Panc1 (cell line): ENCODE measurements around the gene IGBP1. TPM values are rescaled to one million over a fixed set of nuclear protein-coding genes. Genes with fewer than 3 reads are reported as not detected.

Experiments
- ATAC-seq: fragments of 200-7000 bp; cut with Tn5 transposase; 2 replicates; pipeline ENCODE4 v1.9.1; 2020; ENCODE audit warnings: mild to moderate bottlenecking, moderate library complexity
- BruUV-seq: library from RNA; stranded (reverse); fragments of 400-500 nt; replicated peaks from 2 replicates; lab custom pipeline; 2021; lab: Mats Ljungman, UMichigan
- CTCF ChIA-PET: fragments of 300-600 bp; sonication (Branson Sonifier 250); formaldehyde crosslinking; loops from one replicate; lab custom pipeline; 2022; ENCODE audit warnings: antibody characterized with exemption; lab: Charles Lee
- POLR2A ChIA-PET: fragments of 300-600 bp; sonication (Branson Sonifier 250); formaldehyde crosslinking; loops from one replicate; lab custom pipeline; 2022; ENCODE audit warnings: antibody characterized with exemption; lab: Charles Lee
- DNase-seq: peaks from one replicate; pipeline ENCODE4 v3.0.0-alpha.2; 2010; ENCODE audit warnings: low read depth, low spot score
- H3K27ac ChIP-seq: 2 replicates; pipeline ENCODE4 v1.5.1; 2011; ENCODE audit warnings: mild to moderate bottlenecking, low read length, inconsistent platforms
- H3K27me3 ChIP-seq: fragments of 200-500 bp; sonication (Bioruptor generic); 2 replicates; pipeline ENCODE4 v1.6.0; 2014; ENCODE audit warnings: low read length, inconsistent platforms; ENCODE audit not compliant: control insufficient read depth, insufficient read depth
- H3K36me3 ChIP-seq: fragments of 200-500 bp; sonication (Bioruptor generic); 2 replicates; pipeline ENCODE4 v1.5.1; 2014; ENCODE audit warnings: inconsistent platforms, mild to moderate bottlenecking, low read length, moderate library complexity; ENCODE audit not compliant: control insufficient read depth, insufficient read depth
- H3K4me1 ChIP-seq: 2 replicates; pipeline ENCODE4 v1.5.1; 2011; ENCODE audit warnings: inconsistent platforms, mild to moderate bottlenecking, low read length, moderate library complexity; ENCODE audit not compliant: control insufficient read depth, insufficient read depth
- H3K4me3 ChIP-seq, 2 experiments: 2 replicates each; pipeline ENCODE4 v1.5.1; 2011 to 2012; ENCODE audit warnings: low read depth in 2 of 2, low read length in 2 of 2, mild to moderate bottlenecking in 2 of 2, inconsistent platforms in 1 of 2, moderate library complexity in 1 of 2
- H3K9me3 ChIP-seq: fragments of 200-500 bp; sonication (Bioruptor generic); 2 replicates; pipeline ENCODE4 v1.5.1; 2014; ENCODE audit warnings: low read depth, mild to moderate bottlenecking, inconsistent platforms, low read length, moderate library complexity; ENCODE audit not compliant: control insufficient read depth, insufficient read depth
- POLR2AphosphoS5 ChIP-seq: IDR thresholded peaks from 2 replicates; pipeline ENCODE4 v1.6.1; 2012; ENCODE audit warnings: mild to moderate bottlenecking, low read depth, low read length, moderate library complexity
- SIN3A ChIP-seq: IDR thresholded peaks from 2 replicates; pipeline ENCODE4 v1.6.1; 2012; ENCODE audit warnings: low read depth, mild to moderate bottlenecking, low read length, moderate library complexity, borderline replicate concordance; ENCODE audit not compliant: insufficient read depth
- TCF7L2 ChIP-seq: IDR thresholded peaks from 2 replicates; pipeline ENCODE4 v1.6.1; 2011; ENCODE audit warnings: mild to moderate bottlenecking, low read depth, low read length, inconsistent platforms
- in situ Hi-C: cut with HindIII; loops from 2 replicates; pipeline ENCODE4 v1.10.0; 2016; ENCODE audit warnings: low sequenced_read_pairs, low pct_unique_long_range_greater_than_20kb
- intact Hi-C: fragments of 100-400 bp; cut with micrococcal nuclease; formaldehyde crosslinking; loops from one replicate; pipeline ENCODE4 v1.10.0; 2022; ENCODE audit not compliant: unreplicated experiment
- total RNA-seq: library from RNA; stranded (reverse); gene quantifications from one replicate; pipeline ENCODE4 v1.2.1, GENCODE V29; 2021; ENCODE audit not compliant: unreplicated experiment
- TF ChIP-seq, protein P1 (sequence below): fragments of 450-650 bp; IDR thresholded peaks from 2 replicates; pipeline ENCODE4 v1.5.1; 2017; ENCODE audit warnings: mild to moderate bottlenecking
- TF ChIP-seq, protein P2 (sequence below), 2 experiments: IDR thresholded peaks; 2 replicates each; pipeline ENCODE4 v1.6.1; 2011 to 2012; ENCODE audit warnings: low read depth in 2 of 2, control low read depth in 1 of 2, low read length in 1 of 2, mild to moderate bottlenecking in 1 of 2, moderate library complexity in 1 of 2; ENCODE audit not compliant: insufficient read depth in 1 of 2

Gene IGBP1
- total RNA-seq, 1 experiment from 2014 or later, result 36.9 TPM

DNA sequence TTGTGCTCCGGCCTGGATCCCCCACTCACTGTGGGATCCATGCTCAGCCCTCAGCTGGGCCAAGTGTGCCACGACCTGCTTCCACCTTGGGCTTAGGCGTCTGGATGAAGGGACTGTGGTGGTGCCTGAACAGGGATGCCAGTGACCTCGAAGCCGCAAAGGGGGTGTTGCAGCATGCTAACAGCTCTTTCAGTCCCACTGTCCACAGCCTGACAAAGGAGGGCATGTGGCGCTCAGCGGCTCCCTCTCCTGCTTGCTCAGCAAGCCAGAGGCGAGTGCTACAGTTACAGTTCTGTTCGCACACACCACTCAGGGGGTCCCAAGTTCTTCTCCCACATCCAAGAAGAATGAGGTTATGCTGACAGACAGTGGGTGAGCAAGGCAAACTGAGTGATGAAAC is 5.2 kb upstream of the IGBP1 start:
- Histone ChIP-seq H3K4me1 (peaks cover 3% of the 10 kb centered on the region; the same call in 1 of the 2 replicates), H3K27ac (no peak overlapping the region), H3K9me3 (no peaks in the 10 kb centered on the region), H3K4me3 (no peak overlapping the region), H3K36me3 (no peaks in the 10 kb centered on the region), H3K27me3 (no peaks in the 10 kb centered on the region)
- ChIA-PET POLR2A (no interaction called here), CTCF (no interaction called here)
- in situ Hi-C loops, result no loop called here
- no peak for DNase-seq
- TF ChIP-seq SIN3A (no peak), TCF7L2 (no peak), POLR2AphosphoS5 (no peak)
- TF ChIP-seq, protein P1, sequence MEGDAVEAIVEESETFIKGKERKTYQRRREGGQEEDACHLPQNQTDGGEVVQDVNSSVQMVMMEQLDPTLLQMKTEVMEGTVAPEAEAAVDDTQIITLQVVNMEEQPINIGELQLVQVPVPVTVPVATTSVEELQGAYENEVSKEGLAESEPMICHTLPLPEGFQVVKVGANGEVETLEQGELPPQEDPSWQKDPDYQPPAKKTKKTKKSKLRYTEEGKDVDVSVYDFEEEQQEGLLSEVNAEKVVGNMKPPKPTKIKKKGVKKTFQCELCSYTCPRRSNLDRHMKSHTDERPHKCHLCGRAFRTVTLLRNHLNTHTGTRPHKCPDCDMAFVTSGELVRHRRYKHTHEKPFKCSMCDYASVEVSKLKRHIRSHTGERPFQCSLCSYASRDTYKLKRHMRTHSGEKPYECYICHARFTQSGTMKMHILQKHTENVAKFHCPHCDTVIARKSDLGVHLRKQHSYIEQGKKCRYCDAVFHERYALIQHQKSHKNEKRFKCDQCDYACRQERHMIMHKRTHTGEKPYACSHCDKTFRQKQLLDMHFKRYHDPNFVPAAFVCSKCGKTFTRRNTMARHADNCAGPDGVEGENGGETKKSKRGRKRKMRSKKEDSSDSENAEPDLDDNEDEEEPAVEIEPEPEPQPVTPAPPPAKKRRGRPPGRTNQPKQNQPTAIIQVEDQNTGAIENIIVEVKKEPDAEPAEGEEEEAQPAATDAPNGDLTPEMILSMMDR, result no peak
- TF ChIP-seq, protein P2, sequence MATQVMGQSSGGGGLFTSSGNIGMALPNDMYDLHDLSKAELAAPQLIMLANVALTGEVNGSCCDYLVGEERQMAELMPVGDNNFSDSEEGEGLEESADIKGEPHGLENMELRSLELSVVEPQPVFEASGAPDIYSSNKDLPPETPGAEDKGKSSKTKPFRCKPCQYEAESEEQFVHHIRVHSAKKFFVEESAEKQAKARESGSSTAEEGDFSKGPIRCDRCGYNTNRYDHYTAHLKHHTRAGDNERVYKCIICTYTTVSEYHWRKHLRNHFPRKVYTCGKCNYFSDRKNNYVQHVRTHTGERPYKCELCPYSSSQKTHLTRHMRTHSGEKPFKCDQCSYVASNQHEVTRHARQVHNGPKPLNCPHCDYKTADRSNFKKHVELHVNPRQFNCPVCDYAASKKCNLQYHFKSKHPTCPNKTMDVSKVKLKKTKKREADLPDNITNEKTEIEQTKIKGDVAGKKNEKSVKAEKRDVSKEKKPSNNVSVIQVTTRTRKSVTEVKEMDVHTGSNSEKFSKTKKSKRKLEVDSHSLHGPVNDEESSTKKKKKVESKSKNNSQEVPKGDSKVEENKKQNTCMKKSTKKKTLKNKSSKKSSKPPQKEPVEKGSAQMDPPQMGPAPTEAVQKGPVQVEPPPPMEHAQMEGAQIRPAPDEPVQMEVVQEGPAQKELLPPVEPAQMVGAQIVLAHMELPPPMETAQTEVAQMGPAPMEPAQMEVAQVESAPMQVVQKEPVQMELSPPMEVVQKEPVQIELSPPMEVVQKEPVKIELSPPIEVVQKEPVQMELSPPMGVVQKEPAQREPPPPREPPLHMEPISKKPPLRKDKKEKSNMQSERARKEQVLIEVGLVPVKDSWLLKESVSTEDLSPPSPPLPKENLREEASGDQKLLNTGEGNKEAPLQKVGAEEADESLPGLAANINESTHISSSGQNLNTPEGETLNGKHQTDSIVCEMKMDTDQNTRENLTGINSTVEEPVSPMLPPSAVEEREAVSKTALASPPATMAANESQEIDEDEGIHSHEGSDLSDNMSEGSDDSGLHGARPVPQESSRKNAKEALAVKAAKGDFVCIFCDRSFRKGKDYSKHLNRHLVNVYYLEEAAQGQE (IDR thresholded peaks at IDR 0.05; ENCODE audit: insufficient read depth in 1 of 2, low read depth in 2 of 2, low read length in 1 of 2), result no peak
- intact Hi-C loops, result no loop called here
- BruUV-seq, result no TSS peak
- no peak for ATAC-seq

DNA sequence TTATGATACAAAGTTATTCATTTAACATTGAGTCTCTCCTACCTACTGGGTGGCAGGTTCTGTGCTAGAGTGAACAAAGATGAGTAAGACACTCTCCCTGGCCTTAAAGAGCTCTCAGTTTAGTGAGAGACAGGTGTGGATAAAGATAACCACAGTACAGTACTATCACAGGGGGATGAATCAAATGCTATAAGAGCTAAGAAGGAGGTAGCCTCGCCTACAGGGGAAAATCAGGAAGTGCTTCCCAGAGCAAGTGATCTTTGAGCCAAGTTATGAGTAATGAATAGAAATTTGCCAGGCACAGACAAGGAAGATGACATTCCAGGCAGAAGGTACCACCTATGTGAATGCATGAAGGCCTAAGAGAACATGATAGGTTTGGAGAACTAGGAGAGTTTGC is 3.4 kb upstream of the IGBP1 start:
- ChIA-PET POLR2A (no interaction called here), CTCF (interaction anchor here (0.6 kb wide), 1 partner anchor 89 kb away, joined by 3 read pairs; no protein-coding TSS in a partner anchor)
- in situ Hi-C loops (no loop called here), intact Hi-C loops (no loop called here)
- no peaks in the 10 kb centered on the region for H3K27me3 ChIP-seq
- DNase-seq (no peak), ATAC-seq (no peak)
- TF ChIP-seq, protein P2 (IDR thresholded peaks at IDR 0.05; ENCODE audit: insufficient read depth in 1 of 2, low read depth in 2 of 2, low read length in 1 of 2), result no peak
- no peak for TF ChIP-seq SIN3A
- TF ChIP-seq POLR2AphosphoS5, result no peak
- TF ChIP-seq TCF7L2, result no peak
- TF ChIP-seq, protein P1, result no peak
- H3K4me1 ChIP-seq, result peaks cover 3% of the 10 kb centered on the region; the same call in 1 of the 2 replicates
- H3K27ac ChIP-seq, result no peak overlapping the region
- BruUV-seq, result no TSS peak
- no peaks in the 10 kb centered on the region for H3K36me3 ChIP-seq
- H3K9me3 ChIP-seq, result no peaks in the 10 kb centered on the region
- no peak overlapping the region for H3K4me3 ChIP-seq
